HepG2 (cell line): ENCODE data around the gene IRF6. TPM values are rescaled to one million over a fixed set of nuclear protein-coding genes. Genes with fewer than 3 reads are reported as not detected.

Experiments
- ATAC-seq: fragments of 200-7000 bp; cut with Tn5 transposase; 3 replicates; pipeline ENCODE4 v1.9.1; 2020; ENCODE audit warnings: mild to moderate bottlenecking, moderate library complexity
- BruUV-seq: library from RNA; stranded (reverse); fragments of 400-500 nt; replicated peaks from 2 replicates; lab custom pipeline; 2021; lab: Mats Ljungman, UMichigan
- CTCF ChIA-PET: fragments of 300-600 bp; formaldehyde crosslinking; extraction: SDS; loops from one replicate; lab custom pipeline; 2021; ENCODE audit warnings: low total read pairs, inconsistent platforms, low intra/inter-chr PET ratio; lab: Yijun Ruan, JAX
- POLR2A ChIA-PET: fragments of 350-600 bp; sonication (Branson Sonifier 250); formaldehyde crosslinking; loops from one replicate; lab custom pipeline; 2020; ENCODE audit warnings: antibody characterized with exemption, inconsistent platforms; lab: Yijun Ruan, JAX
- DNase-seq: peaks from one replicate; pipeline ENCODE4 v3.0.0-alpha.2; 2015; ENCODE audit warnings: low spot score
- FAIRE-seq: peaks from 3 replicates; lab custom pipeline; 2011; peaks lifted over from hg19 to GRCh38; lab: Jason Lieb, UNC
- H2AFZ ChIP-seq: one replicate; pipeline ENCODE4 v1.6.1; 2011; ENCODE audit warnings: low read length, inconsistent platforms
- H3K27ac ChIP-seq: fragments of 300-600 bp; 3 replicates; pipeline ENCODE4 v1.8.0; 2011; ENCODE audit warnings: mixed run types, mild to moderate bottlenecking, mixed read lengths, low read length, inconsistent platforms; ENCODE audit not compliant: insufficient read depth; ENCODE audit errors: extremely low read length
- H3K27me3 ChIP-seq, 2 experiments: fragments of 200-600 bp in 1 of 2; 2 replicates in 1 of 2; 3 replicates in 1 of 2; pipeline versions ENCODE4 v1.6.0 to v1.8.0; 2011; ENCODE audit warnings: low read length in 2 of 2, mild to moderate bottlenecking in 2 of 2, moderate library complexity in 2 of 2, inconsistent platforms in 1 of 2; ENCODE audit not compliant: insufficient read depth in 2 of 2, control insufficient read depth in 1 of 2
- H3K36me3 ChIP-seq, 2 experiments: fragments of 200-600 bp in 1 of 2; replicated peaks in 1 of 2; 2 replicates in 1 of 2; 3 replicates in 1 of 2; pipeline versions ENCODE4 v1.5.1 to v1.8.0; 2011; ENCODE audit warnings: low read length in 2 of 2, inconsistent platforms in 1 of 2; ENCODE audit not compliant: insufficient read depth in 2 of 2, control insufficient read depth in 1 of 2
- H3K4me1 ChIP-seq: 2 replicates; pipeline ENCODE4 v1.5.1; 2012; ENCODE audit warnings: low read length, inconsistent platforms; ENCODE audit not compliant: insufficient read depth
- H3K4me2 ChIP-seq: 2 replicates; pipeline ENCODE4 v1.6.0; 2011; ENCODE audit warnings: low read depth, low read length, inconsistent platforms
- H3K4me3 ChIP-seq, 3 experiments: fragments of 200-600 bp in 1 of 3; sonication (generic), shearing (Covaris generic) in 1 of 3; replicated peaks in 1 of 3; 2 replicates each; pipeline ENCODE4 v1.5.1; 2011 to 2016; ENCODE audit warnings: low read length in 3 of 3, inconsistent platforms in 2 of 3, low read depth in 2 of 3, mild to moderate bottlenecking in 2 of 3, control low read depth in 1 of 3, mixed read lengths in 1 of 3; ENCODE audit not compliant: insufficient read depth in 1 of 3
- H3K79me2 ChIP-seq: one replicate; pipeline ENCODE4 v1.6.1; 2011; ENCODE audit warnings: low read length, inconsistent platforms; ENCODE audit not compliant: insufficient read depth
- H3K9ac ChIP-seq: 2 replicates; pipeline ENCODE4 v1.6.0; 2011; ENCODE audit warnings: mild to moderate bottlenecking, low read depth, low read length, inconsistent platforms; ENCODE audit not compliant: insufficient read depth
- H3K9me3 ChIP-seq: 2 replicates; pipeline ENCODE4 v1.5.1; 2012; ENCODE audit warnings: mild to moderate bottlenecking, low read length
- H4K20me1 ChIP-seq: 2 replicates; pipeline ENCODE4 v1.6.0; 2011; ENCODE audit warnings: inconsistent platforms, mild to moderate bottlenecking, low read length, moderate library complexity; ENCODE audit not compliant: insufficient read depth
- AKAP8 ChIP-seq: sonication (generic); formaldehyde crosslinking; IDR thresholded peaks from 2 replicates; pipeline ENCODE4 v1.5.1; 2020; ENCODE audit warnings: mild to moderate bottlenecking, missing genetic modification reagents
- ARNTL ChIP-seq: sonication (generic); formaldehyde crosslinking; IDR thresholded peaks from 2 replicates; pipeline ENCODE4 v1.4.0; 2020; ENCODE audit warnings: mild to moderate bottlenecking, missing genetic modification reagents
- CC2D1A ChIP-seq: sonication (generic); formaldehyde crosslinking; IDR thresholded peaks from 2 replicates; pipeline ENCODE4 v1.8.1; 2023; ENCODE audit warnings: mild to moderate bottlenecking, missing genetic modification reagents
- FOXK2 ChIP-seq: fragments of 450-650 bp; IDR thresholded peaks from 2 replicates; pipeline ENCODE4 v1.6.1; 2016
- HMG20B ChIP-seq: conservative IDR thresholded peaks from 2 replicates; pipeline ENCODE4 v1.6.1; 2016; ENCODE audit warnings: missing genetic modification reagents, missing compliant biosample characterization
- KAT7 ChIP-seq: IDR thresholded peaks from 2 replicates; pipeline ENCODE4 v1.6.1; 2018; ENCODE audit warnings: borderline replicate concordance, missing compliant biosample characterization
- NR2F6 ChIP-seq, 2 experiments: IDR thresholded peaks; 2 replicates each; pipeline ENCODE4 v1.6.1; 2016; ENCODE audit warnings: antibody characterized with exemption in 1 of 2, mild to moderate bottlenecking in 1 of 2
- ZNF24 ChIP-seq: fragments of 450-650 bp; IDR thresholded peaks from 2 replicates; pipeline ENCODE4 v1.6.1; 2017; ENCODE audit warnings: antibody characterized with exemption, mild to moderate bottlenecking
- ZNF282 ChIP-seq: fragments of 450-650 bp; IDR thresholded peaks from 2 replicates; pipeline ENCODE4 v1.6.1; 2018; ENCODE audit not compliant: partially characterized antibody
- ZNF354B ChIP-seq: sonication (generic); formaldehyde crosslinking; IDR thresholded peaks from 2 replicates; pipeline ENCODE4 v1.8.0; 2022; ENCODE audit warnings: mild to moderate bottlenecking, missing genetic modification reagents
- ZNF558 ChIP-seq: sonication (generic); formaldehyde crosslinking; IDR thresholded peaks from 2 replicates; pipeline ENCODE4 v1.9.0; 2022; ENCODE audit warnings: mild to moderate bottlenecking, missing genetic modification reagents, borderline replicate concordance
- ZNF614 ChIP-seq: IDR thresholded peaks from 2 replicates; pipeline ENCODE4 v1.6.1; 2018; ENCODE audit warnings: missing biosample characterization, missing genetic modification reagents, inconsistent platforms, borderline replicate concordance
- ZNF737 ChIP-seq: sonication (generic); formaldehyde crosslinking; IDR thresholded peaks from 2 replicates; pipeline ENCODE4 v1.5.0; 2020; ENCODE audit warnings: missing genetic modification reagents, mild to moderate bottlenecking, borderline replicate concordance
- ZNF788 ChIP-seq: sonication (generic); formaldehyde crosslinking; IDR thresholded peaks from 2 replicates; pipeline ENCODE4 v1.5.0; 2020; ENCODE audit warnings: mild to moderate bottlenecking, missing genetic modification reagents, borderline replicate concordance
- ZSCAN12 ChIP-seq: sonication (generic); formaldehyde crosslinking; IDR thresholded peaks from 2 replicates; pipeline ENCODE4 v1.9.0; 2021; ENCODE audit warnings: mild to moderate bottlenecking, missing genetic modification reagents
- WGBS: methylation state at CpG from one replicate; pipeline ENCODE4 v1.1.6; 2017; ENCODE audit warnings: low lambda C conversion rate; 5-methylcytosine and 5-hydroxymethylcytosine counted together
- in situ Hi-C: cut with HindIII; loops from 2 replicates; pipeline ENCODE4 v1.10.0; 2017; ENCODE audit warnings: low pct_unique_long_range_greater_than_20kb; ENCODE audit not compliant: extremely low pct_ligation_motif_present
- intact Hi-C: fragments of 100-400 bp; cut with micrococcal nuclease; formaldehyde crosslinking; loops from one replicate; pipeline ENCODE4 v1.10.0; 2022; ENCODE audit not compliant: unreplicated experiment
- polyA plus RNA-seq, 8 experiments: library from polyadenylated mRNA; depleted of rRNA in 3 of 8; stranded (reverse) in 7 of 8; unstranded in 1 of 8; fragments of >200 nt; fragmentation: Illumina TruSeq in 4 of 8; extraction: Trizol in 4 of 8; gene quantifications; 2 replicates each; pipeline versions ENCODE4 v1.2.1 to v1.2.3, GENCODE V29; 2011 to 2016; ENCODE audit warnings: low read depth in 4 of 8, missing spikeins in 1 of 8, mixed read lengths in 1 of 8; ENCODE audit not compliant: insufficient read depth in 1 of 8
- total RNA-seq, 5 experiments: library from RNA; depleted of rRNA; stranded (reverse); fragments of >200 nt; fragmentation: Illumina TruSeq; extraction: Trizol; gene quantifications; 2 replicates each; pipeline ENCODE4 v1.2.3, GENCODE V29; 2016; ENCODE audit warnings: low read depth in 1 of 5
- TF ChIP-seq, protein P1 (sequence below): sonication (generic); formaldehyde crosslinking; IDR thresholded peaks from 2 replicates; pipeline ENCODE4 v1.5.0; 2020; ENCODE audit warnings: mild to moderate bottlenecking, missing genetic modification reagents, moderate library complexity
- TF ChIP-seq, protein P2 (sequence below): sonication (generic); formaldehyde crosslinking; conservative IDR thresholded peaks from 2 replicates; pipeline ENCODE4 v1.4.0; 2020; ENCODE audit warnings: mild to moderate bottlenecking, missing genetic modification reagents, moderate library complexity
- TF ChIP-seq, protein P3 (sequence below): sonication (generic); formaldehyde crosslinking; IDR thresholded peaks from 2 replicates; pipeline ENCODE4 v1.4.0; 2020; ENCODE audit warnings: mild to moderate bottlenecking, missing genetic modification reagents

Gene IRF6
- total and polyA plus RNA-seq, 2 of the 13 experiments (the other 11 are each of a cell fraction or from before 2014, with no cell fraction given): 0.02 TPM; not detected in 1

DNA sequence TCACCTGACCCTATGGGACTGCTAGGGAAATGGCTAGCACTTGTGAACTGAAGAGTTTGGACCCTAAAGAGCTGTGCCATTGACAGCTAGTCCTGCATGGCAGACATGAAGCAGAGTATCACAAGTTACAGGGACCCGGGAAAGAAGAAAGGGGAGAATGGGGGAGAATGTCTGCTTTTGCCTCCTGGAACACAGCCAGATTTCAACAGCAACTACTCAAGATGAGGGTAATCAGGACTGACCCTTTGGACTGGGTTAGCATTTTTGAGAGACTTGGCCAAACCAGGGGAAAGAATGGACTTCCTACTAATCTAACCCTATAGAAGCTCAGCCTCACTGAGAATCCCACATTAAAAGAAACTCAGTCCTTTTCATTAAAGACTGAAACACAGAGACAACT lies 13.1 kb upstream of the IRF6 start:
- Histone ChIP-seq H3K27me3 (peaks cover 0 to 6% of the 10 kb centered on the region in 2 experiments; a peak in 2 of 5 replicates), H2AFZ (no peak overlapping the region), H4K20me1 (no peaks in the 10 kb centered on the region), H3K27ac (no peak overlapping the region), H3K9me3 (no peaks in the 10 kb centered on the region), H3K4me3 (no peak overlapping the region), H3K4me2 (no peak overlapping the region), H3K79me2 (no peaks in the 10 kb centered on the region), H3K9ac (no peak overlapping the region), H3K36me3 (no peaks in the 10 kb centered on the region), H3K4me1 (peaks cover 28% of the 10 kb centered on the region)
- ATAC-seq (no peak), FAIRE-seq (no peak), DNase-seq (no peak)
- BruUV-seq: no TSS peak
- intact Hi-C loops: no loop called here
- in situ Hi-C loops: no loop called here
- WGBS: 0% methylated on average over 1 of the region's 1 CpG
- ChIA-PET CTCF (no interaction called here), POLR2A (interaction anchor here (1.4 kb wide), 1 partner anchor 9 kb away, joined by 4 read pairs; the partner anchor contains the start of gene UTP25)
- TF ChIP-seq ZNF558 (CRISPR knock-in tag): no peak
- TF ChIP-seq ZNF788 (CRISPR knock-in tag): no peak
- TF ChIP-seq ZNF282: no peak
- TF ChIP-seq, protein P1, sequence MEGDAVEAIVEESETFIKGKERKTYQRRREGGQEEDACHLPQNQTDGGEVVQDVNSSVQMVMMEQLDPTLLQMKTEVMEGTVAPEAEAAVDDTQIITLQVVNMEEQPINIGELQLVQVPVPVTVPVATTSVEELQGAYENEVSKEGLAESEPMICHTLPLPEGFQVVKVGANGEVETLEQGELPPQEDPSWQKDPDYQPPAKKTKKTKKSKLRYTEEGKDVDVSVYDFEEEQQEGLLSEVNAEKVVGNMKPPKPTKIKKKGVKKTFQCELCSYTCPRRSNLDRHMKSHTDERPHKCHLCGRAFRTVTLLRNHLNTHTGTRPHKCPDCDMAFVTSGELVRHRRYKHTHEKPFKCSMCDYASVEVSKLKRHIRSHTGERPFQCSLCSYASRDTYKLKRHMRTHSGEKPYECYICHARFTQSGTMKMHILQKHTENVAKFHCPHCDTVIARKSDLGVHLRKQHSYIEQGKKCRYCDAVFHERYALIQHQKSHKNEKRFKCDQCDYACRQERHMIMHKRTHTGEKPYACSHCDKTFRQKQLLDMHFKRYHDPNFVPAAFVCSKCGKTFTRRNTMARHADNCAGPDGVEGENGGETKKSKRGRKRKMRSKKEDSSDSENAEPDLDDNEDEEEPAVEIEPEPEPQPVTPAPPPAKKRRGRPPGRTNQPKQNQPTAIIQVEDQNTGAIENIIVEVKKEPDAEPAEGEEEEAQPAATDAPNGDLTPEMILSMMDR: no peak
- no peak for TF ChIP-seq ARNTL (CRISPR knock-in tag)
- no peak for TF ChIP-seq ZSCAN12
- TF ChIP-seq ZNF737 (CRISPR knock-in tag): no peak
- no peak for TF ChIP-seq ZNF614 (CRISPR knock-in tag)
- no peak for TF ChIP-seq KAT7 (CRISPR knock-in tag)
- TF ChIP-seq FOXK2: no peak
- TF ChIP-seq HMG20B (CRISPR knock-in tag): no peak
- TF ChIP-seq AKAP8 (CRISPR knock-in tag): no peak
- TF ChIP-seq ZNF24: no peak
- no peak for TF ChIP-seq NR2F6 (IDR thresholded peaks at IDR 0.05)
- no peak for TF ChIP-seq NR2F6 (CRISPR knock-in tag; IDR thresholded peaks at IDR 0.05)
- TF ChIP-seq, protein P2, sequence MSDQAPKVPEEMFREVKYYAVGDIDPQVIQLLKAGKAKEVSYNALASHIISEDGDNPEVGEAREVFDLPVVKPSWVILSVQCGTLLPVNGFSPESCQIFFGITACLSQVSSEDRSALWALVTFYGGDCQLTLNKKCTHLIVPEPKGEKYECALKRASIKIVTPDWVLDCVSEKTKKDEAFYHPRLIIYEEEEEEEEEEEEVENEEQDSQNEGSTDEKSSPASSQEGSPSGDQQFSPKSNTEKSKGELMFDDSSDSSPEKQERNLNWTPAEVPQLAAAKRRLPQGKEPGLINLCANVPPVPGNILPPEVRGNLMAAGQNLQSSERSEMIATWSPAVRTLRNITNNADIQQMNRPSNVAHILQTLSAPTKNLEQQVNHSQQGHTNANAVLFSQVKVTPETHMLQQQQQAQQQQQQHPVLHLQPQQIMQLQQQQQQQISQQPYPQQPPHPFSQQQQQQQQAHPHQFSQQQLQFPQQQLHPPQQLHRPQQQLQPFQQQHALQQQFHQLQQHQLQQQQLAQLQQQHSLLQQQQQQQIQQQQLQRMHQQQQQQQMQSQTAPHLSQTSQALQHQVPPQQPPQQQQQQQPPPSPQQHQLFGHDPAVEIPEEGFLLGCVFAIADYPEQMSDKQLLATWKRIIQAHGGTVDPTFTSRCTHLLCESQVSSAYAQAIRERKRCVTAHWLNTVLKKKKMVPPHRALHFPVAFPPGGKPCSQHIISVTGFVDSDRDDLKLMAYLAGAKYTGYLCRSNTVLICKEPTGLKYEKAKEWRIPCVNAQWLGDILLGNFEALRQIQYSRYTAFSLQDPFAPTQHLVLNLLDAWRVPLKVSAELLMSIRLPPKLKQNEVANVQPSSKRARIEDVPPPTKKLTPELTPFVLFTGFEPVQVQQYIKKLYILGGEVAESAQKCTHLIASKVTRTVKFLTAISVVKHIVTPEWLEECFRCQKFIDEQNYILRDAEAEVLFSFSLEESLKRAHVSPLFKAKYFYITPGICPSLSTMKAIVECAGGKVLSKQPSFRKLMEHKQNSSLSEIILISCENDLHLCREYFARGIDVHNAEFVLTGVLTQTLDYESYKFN: no peak
- TF ChIP-seq, protein P3, sequence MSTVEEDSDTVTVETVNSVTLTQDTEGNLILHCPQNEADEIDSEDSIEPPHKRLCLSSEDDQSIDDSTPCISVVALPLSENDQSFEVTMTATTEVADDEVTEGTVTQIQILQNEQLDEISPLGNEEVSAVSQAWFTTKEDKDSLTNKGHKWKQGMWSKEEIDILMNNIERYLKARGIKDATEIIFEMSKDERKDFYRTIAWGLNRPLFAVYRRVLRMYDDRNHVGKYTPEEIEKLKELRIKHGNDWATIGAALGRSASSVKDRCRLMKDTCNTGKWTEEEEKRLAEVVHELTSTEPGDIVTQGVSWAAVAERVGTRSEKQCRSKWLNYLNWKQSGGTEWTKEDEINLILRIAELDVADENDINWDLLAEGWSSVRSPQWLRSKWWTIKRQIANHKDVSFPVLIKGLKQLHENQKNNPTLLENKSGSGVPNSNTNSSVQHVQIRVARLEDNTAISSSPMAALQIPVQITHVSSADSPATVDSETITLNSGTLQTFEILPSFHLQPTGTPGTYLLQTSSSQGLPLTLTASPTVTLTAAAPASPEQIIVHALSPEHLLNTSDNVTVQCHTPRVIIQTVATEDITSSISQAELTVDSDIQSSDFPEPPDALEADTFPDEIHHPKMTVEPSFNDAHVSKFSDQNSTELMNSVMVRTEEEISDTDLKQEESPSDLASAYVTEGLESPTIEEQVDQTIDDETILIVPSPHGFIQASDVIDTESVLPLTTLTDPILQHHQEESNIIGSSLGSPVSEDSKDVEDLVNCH (CRISPR knock-in tag): no peak
- no peak for TF ChIP-seq CC2D1A (CRISPR knock-in tag)
- no peak for TF ChIP-seq ZNF354B
